ENCODE data around the gene PCDHGB2. TPM values are rescaled to one million over a fixed set of nuclear protein-coding genes. Genes with fewer than 3 reads are reported as not detected.
A peak's percentile ranks its signal among the peaks of the same experiment; 100 is the strongest.
"Not testable (repeated sequence)": the region's sequence is repeated elsewhere in the genome, so short reads cannot be mapped to it uniquely, and the experiment has no call there.

The PCDHGB2 gene
- total RNA-seq, 4 donors from 2014 or later: 3.2 to 5.7 (median 4.1) TPM

DNA sequence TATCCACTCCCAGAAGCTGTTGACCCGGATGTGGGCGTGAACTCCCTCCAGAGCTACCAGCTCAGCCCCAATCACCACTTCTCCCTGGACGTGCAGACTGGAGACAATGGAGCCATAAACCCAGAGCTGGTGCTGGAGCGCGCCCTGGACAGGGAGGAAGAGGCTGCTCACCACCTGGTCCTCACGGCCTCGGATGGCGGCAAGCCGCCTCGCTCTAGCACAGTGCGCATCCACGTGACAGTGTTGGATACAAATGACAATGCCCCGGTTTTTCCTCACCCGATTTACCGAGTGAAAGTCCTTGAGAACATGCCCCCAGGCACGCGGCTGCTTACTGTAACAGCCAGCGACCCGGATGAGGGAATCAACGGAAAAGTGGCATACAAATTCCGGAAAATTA, 33.5 kb downstream of the PCDHGB2 start:
- WGBS: 43% methylated on average over 16 of the region's 21 CpGs
- TF ChIP-seq POLR2AphosphoS5 (IDR thresholded peaks at IDR 0.05) (no peak), POLR2A (IDR thresholded peaks at IDR 0.05; ENCODE audit: low read depth) (no peak), EP300 (IDR thresholded peaks at IDR 0.05) (no peak)
- Histone ChIP-seq H3K27ac (replicated peaks in 1 of 4) (no peak overlapping the region), H3K4me1 (no peaks in the 10 kb centered on the region), H3K9me3 (peaks cover 12 to 97% (median 95%) of the 10 kb centered on the region in 4 donors), H3K4me3 (no peak overlapping the region), H3K36me3 (peaks cover 0 to 12% (median 5%) of the 10 kb centered on the region in 4 donors), H3K27me3 (peaks cover 0 to 12% (median 0%) of the 10 kb centered on the region in 4 donors)
- DNase-seq (ENCODE audit: extremely low spot score): no peak
- intact Hi-C loops (cut with DNase I): no loop called here

- H3K27ac ChIP-seq (replicated peaks in 1 of 4); H3K4me1 ChIP-seq; intact Hi-C loops (cut with DNase I); H3K4me3 ChIP-seq; H3K27me3 ChIP-seq; DNase-seq (ENCODE audit: extremely low spot score): not testable (repeated sequence)
- peaks cover 0 to 12% (median 4%) of the 10 kb centered on the region in 4 donors for H3K36me3 ChIP-seq
- WGBS: 28% methylated on average over 21 of the region's 53 CpGs
- H3K9me3 ChIP-seq: peaks cover 24 to 97% (median 95%) of the 10 kb centered on the region in 4 donors
Measured at GRCh38 chr5:141394401-141395187, 34.8 kb downstream of the PCDHGB2 start.

DNA sequence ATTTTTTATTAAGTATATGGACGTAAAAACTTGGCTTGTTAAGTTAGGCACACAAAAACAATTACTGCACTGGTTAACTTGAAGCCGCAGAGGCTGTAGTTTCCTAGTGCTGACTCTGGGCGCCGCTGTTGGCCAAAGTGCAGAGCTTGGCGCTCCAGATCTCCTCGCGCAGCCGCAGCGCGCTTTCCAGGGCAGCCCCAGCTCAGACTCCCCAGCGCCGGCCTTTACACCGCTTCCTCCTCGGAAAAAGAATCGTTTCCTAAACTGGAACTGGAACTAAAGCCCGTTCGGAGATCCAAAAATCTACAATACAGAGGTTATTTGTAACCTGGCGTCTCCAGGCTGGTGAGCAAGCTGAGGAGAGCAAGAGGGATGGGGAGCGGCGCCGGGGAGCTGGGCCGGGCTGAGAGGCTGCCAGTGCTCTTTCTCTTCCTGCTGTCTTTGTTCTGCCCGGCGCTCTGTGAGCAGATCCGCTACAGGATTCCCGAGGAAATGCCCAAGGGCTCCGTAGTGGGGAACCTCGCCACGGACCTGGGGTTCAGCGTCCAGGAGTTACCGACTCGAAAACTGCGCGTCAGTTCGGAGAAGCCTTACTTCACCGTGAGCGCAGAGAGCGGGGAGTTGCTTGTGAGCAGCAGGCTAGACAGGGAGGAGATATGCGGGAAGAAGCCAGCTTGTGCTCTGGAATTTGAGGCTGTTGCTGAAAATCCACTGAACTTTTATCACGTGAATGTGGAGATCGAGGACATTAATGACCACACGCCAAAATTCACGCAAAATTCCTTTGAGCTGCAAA, 38.2 kb downstream of the PCDHGB2 start, which contains the start of gene PCDHGB5:
Gene PCDHGB5, plus strand, starts transcription at position 192 of the 796 bp plus-strand sequence. Its CDS starts 181 bp downstream, at position 373.
- TF ChIP-seq CTCF (IDR thresholded peaks at IDR 0.05): peak; percentile 14 to 40 (median 37)
- intact Hi-C loops (cut with DNase I): not testable (repeated sequence)
- H3K4me3 ChIP-seq: peak within 1 kb of the TSS; percentile 20 to 44 (median 28)

DNA sequence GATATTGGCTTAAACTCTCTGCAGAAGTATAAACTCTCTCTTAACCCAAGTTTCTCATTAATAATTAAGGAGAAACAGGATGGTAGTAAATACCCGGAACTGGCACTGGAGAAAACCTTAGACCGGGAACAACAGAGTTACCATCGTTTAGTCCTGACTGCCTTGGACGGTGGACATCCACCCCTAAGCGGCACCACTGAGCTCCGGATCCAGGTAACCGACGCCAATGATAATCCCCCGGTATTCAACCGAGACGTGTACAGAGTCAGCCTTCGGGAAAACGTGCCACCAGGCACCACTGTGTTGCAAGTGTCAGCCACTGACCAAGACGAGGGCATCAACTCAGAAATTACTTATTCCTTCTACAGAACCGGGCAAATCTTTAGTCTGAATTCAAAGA, 38.8 kb downstream of the PCDHGB2 start:
- DNase-seq (ENCODE audit: extremely low spot score): no peak
- H3K4me3 ChIP-seq: no peak overlapping the region
- H3K4me1 ChIP-seq: no peaks in the 10 kb centered on the region
- peaks cover 0 to 9% (median 0%) of the 10 kb centered on the region in 4 donors for H3K27me3 ChIP-seq
- peaks cover 0 to 6% (median under 1%) of the 10 kb centered on the region in 4 donors for H3K36me3 ChIP-seq
- TF ChIP-seq EP300 (IDR thresholded peaks at IDR 0.05): no peak
- no peak for TF ChIP-seq POLR2A (IDR thresholded peaks at IDR 0.05; ENCODE audit: low read depth)
- TF ChIP-seq POLR2AphosphoS5 (IDR thresholded peaks at IDR 0.05): no peak
- TF ChIP-seq CTCF (IDR thresholded peaks at IDR 0.05): no peak
- H3K9me3 ChIP-seq: peaks cover 23 to 94% (median 93%) of the 10 kb centered on the region in 4 donors
- intact Hi-C loops (cut with DNase I): no loop called here
- no peak overlapping the region for H3K27ac ChIP-seq (replicated peaks in 1 of 4)
- WGBS: 23% methylated on average over 11 of the region's 15 CpGs

More for the DNA sequence above, 38.2 kb downstream of the PCDHGB2 start, which contains the start of gene PCDHGB5:
- not testable (repeated sequence) for DNase-seq (ENCODE audit: extremely low spot score); H3K36me3 ChIP-seq; H3K4me1 ChIP-seq; H3K27ac ChIP-seq (replicated peaks in 1 of 4)
- WGBS: 9% methylated on average over 20 of the region's 43 CpGs
- Histone ChIP-seq H3K27me3 (peaks cover 0 to 13% (median 0%) of the 10 kb centered on the region in 4 donors), H3K9me3 (peaks cover 21 to 94% (median 93%) of the 10 kb centered on the region in 4 donors)

DNA sequence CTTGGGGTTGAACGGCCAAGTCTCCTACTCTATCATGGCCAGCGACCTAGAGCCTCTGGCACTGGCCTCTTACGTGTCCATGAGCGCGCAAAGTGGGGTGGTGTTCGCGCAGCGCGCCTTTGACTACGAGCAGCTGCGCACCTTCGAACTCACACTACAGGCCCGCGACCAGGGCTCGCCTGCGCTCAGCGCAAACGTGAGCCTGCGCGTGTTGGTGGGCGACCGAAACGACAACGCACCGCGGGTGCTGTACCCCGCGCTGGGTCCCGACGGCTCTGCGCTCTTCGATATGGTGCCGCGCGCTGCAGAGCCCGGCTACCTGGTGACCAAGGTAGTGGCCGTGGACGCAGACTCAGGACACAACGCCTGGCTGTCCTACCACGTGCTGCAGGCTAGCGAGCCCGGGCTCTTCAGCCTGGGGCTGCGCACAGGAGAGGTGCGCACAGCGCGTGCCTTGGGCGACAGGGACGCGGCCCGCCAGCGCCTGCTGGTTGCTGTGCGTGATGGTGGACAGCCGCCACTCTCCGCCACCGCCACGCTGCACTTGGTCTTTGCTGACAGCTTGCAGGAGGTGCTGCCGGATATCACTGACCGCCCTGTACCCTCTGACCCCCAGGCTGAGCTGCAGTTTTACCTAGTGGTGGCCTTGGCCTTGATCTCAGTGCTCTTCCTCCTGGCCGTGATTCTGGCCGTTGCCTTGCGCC, 39.9 kb downstream of the PCDHGB2 start:
- 23% methylated on average over 33 of the region's 61 CpGs for WGBS
- H3K4me3 ChIP-seq: peak overlapping the region in 2 of 4 donors; percentile 5 to 18

More for the DNA sequence above, 39.9 kb downstream of the PCDHGB2 start:
- Histone ChIP-seq H3K27me3 (peaks cover 0 to 9% (median 0%) of the 10 kb centered on the region in 4 donors), H3K36me3 (peaks cover 0 to 6% (median 0%) of the 10 kb centered on the region in 4 donors), H3K4me1 (no peaks in the 10 kb centered on the region), H3K9me3 (peaks cover 21 to 94% (median 93%) of the 10 kb centered on the region in 4 donors), H3K27ac (replicated peaks in 1 of 4) (no peak overlapping the region)
- intact Hi-C loops (cut with DNase I): no loop called here
- TF ChIP-seq EP300 (IDR thresholded peaks at IDR 0.05) (no peak), POLR2AphosphoS5 (IDR thresholded peaks at IDR 0.05) (no peak), CTCF (IDR thresholded peaks at IDR 0.05) (no peak), POLR2A (IDR thresholded peaks at IDR 0.05; ENCODE audit: low read depth) (no peak)
- DNase-seq (ENCODE audit: extremely low spot score): no peak

Data from esophagus muscularis mucosa (tissue), 4 donors.